Right lobe of liver (tissue), 4 donors: ENCODE data around the gene FBN3.
"Not testable (repeated sequence)": the region's sequence is repeated elsewhere in the genome, so short reads cannot be mapped to it uniquely, and the experiment has no call there.

Experiments
- CTCF ChIP-seq, 4 donors: fragments of 200-600 bp in 3 of 4; fragments of 450-650 bp in 1 of 4; IDR thresholded peaks; one replicate each; pipeline versions ENCODE4 v1.5.1 to v1.8.0; 2016 to 2022; ENCODE audit warnings: antibody characterized with exemption in 4 of 4, mild to moderate bottlenecking in 2 of 4
- POLR2A ChIP-seq: fragments of 450-650 bp; IDR thresholded peaks from one replicate; pipeline ENCODE4 v1.6.1; 2017; ENCODE audit warnings: antibody characterized with exemption, mild to moderate bottlenecking
- donor health status: DM: no; HTN: no; CAD: no.
- donor health status: DM: no; HTN: no; CAD: no.
- donor health status: DM: no; HTN: yes; CAD: no.

GRCh38 chr19:8033287-8034177 is 115.9 kb downstream of the FBN3 start:
- not testable (repeated sequence) for TF ChIP-seq CTCF (IDR thresholded peaks at IDR 0.05); POLR2A
